UCSD-AML1 (cell line): ENCODE measurements around the gene CYP27C1.
"Not testable (repeated sequence)": the region's sequence is repeated elsewhere in the genome, so short reads cannot be mapped to it uniquely, and the experiment has no call there.

Experiments used
- DNase-seq: peaks from one replicate; lab custom pipeline; 2025; ENCODE audit not compliant: unreplicated experiment; lab: John Stamatoyannopoulos, UW

Gene CYP27C1

DNA sequence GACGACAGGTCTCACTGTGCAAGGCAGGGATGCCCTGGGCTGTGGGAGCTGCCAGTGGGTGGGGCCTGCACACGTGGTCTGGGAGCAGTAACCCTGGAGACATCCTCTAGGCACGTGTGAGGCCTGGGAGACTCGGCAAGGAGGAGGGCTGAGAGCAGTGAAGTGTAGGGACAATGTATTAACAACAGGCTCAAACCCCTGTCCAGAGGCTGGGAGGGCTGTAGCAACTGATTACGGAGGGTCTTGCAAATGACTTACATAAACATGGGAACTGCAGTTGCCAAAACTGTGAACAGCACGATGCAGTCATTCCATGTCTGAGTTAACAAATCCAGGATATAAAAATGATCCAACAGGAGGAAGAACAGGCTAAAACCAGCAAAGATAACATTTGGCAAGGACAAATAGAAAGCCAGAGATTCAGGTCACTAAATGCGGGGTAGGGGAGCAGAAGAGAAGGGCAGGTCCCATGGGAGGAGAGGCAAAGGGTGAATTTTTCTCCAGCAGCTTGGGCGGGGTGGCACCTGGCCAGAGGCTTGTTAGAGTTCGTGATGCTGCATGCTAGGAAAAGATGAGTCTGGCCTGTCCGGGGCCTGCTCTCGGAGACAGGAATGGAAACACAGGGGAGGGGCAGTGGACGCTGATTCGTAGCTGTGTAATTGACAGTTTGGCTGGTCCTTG, 44.9 kb downstream of the CYP27C1 start:
- no peak for DNase-seq

DNA sequence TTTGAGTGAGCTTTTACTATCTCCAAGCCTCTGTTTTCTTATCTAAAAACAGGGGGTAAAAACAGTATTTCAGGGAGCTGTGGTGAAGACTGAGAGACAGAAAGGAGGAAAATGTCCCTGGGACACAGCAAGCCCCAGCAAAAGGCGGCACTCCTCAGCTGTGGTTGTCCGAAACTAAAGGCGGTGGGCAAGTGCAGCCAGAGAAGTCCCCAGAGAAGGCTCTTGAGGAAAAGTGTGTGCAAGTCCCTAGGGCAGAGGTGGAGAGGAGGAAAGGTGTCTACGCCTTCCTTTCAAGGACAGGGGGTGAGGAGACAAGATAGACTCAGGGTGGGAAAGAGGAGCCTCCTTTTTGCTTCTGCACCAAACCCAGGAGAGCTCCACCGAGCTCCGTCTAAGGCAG, 45.5 kb downstream of the CYP27C1 start:
- DNase-seq = no peak

DNA sequence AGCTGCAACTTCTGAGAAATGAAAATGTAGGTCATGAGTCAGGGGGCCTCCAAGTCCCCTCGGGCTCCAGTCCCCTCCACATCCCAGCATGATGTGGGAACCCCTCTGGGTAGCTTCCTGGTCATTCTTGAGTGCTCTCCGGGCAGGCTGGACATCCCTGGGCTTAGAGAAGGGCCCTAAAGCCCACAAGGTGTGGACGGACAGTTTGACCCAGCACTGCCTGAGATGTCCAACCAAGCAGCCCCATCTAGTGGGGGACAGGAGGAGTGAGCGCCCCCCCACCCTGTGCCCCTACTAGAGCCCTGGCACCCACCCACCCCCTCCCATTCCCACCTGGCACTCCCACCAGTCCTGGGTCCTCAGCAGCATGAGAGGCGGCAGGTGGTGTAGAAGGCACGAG, 46.0 kb downstream of the CYP27C1 start:
- no peak for DNase-seq

DNA sequence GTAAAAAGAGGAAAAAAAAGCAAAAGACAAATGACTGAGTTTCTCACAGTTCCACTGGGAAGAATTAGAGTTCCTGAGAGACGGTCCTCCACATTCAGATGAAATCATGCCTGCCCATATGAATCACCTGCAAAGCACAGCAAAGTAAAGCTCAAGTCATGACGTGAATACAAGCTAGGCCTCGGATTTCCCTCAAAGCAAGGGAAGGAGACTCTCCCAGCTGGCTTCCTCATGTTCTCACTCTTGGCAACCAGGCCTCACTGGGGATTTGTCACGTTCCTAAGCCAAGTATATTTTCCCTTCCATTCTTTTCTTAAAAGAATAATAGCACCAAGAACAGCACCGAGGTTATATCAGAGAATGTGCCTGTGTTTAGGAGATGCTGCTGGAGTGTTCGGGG, 47.0 kb downstream of the CYP27C1 start:
- no peak for DNase-seq

DNA sequence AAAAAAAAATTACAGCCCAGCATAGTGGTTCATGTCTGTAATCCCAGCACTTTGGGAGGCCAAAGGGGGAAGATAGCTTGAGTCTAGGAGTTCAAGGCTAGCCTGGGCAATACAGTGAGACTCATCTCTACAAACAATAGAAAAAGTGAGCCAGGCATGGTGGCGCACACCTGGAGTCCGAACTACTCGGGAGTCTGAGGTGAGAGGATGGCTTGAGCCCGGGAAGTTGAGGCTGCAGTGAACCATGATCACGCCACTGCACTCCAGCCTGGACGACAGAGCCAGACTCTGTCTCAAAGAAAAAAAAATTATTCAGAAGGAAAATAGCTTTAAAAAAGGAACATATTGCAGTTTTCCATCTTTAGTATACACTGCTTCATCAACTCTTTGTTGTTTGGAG, 47.8 kb downstream of the CYP27C1 start:
- no peak for DNase-seq

DNA sequence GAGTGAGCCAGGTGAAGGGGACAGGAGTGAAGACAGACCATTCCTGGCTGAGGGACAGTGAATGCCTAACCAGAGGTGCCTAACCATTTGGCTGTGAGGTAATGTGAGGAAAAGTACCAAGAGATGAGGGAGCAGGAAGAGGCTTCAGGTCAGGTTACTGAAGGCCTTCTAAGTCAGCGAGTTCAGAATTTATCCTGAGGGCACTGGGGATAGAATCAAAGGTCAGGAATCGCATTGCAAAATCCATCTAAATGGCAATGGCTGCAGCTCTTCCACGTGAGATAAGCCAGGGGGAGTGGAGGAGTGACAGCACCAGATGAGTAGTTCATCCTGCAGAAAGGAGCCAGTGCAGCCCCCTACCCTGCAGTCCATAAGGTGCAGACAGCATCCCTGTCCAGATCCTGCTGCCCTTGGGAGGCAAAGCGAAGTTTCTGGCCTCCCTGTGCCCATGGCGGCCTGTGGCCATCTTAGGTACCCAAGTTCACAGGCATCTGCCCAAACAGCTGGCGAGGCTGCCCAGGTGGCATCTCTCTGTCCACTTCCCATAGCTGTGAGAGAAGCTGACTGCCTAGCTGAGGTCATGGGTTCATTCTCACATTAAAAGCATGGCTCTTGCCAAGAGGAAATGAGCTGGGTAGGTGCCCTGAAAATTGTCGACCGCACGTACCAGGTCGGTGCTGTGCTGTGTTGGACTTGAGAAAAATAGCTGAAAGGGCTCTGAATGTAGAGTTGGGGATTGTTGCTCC, 49.5 kb downstream of the CYP27C1 start:
- no peak for DNase-seq

DNA sequence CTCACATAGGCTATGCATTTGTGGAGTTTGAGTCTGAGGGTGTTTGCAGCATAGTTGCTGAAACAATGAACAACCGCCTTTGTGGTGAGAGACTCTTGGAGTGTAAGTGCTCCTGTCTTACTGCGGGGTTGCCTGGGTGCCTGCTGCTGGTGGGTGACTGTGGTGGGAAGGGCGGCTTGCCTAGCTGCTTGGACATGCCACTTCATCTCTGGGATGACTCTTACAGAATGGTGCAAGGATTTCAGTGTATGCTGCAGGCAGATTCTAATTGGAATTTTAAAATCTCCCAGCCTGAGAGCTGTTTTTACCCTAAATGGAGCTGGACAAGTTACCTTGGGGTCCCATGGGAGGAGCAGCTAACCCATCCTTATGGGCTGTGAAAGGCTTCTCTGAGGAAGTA, 50.1 kb downstream of the CYP27C1 start:
- DNase-seq = no peak

DNA sequence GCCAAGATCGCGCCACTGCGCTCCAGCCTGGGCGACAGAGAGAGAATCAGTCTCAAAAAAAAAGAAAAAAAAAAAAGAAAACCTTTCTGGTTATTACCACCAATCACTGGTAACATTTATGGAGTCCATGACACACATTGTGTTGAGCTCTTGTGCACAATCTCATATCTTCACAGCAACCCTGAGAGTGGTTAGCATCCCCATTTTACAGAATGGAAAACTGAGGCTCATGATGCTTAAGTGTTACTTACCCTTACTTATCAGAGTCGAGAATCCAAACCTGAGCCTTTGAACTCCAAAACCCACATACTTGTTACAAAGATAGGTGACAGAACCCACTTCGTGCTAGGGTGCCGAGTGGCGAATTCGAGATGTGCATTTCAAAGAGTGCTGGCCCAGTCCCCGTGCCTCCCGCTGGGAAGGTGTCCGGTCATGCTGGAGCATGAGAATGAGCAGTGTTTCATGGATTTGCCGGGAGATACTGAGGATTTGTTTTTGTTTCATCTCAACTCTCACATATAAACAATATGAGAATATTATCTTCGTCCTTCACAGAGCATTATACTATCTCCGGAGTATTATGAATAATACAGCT, 50.9 kb downstream of the CYP27C1 start:
- DNase-seq = no peak

DNA sequence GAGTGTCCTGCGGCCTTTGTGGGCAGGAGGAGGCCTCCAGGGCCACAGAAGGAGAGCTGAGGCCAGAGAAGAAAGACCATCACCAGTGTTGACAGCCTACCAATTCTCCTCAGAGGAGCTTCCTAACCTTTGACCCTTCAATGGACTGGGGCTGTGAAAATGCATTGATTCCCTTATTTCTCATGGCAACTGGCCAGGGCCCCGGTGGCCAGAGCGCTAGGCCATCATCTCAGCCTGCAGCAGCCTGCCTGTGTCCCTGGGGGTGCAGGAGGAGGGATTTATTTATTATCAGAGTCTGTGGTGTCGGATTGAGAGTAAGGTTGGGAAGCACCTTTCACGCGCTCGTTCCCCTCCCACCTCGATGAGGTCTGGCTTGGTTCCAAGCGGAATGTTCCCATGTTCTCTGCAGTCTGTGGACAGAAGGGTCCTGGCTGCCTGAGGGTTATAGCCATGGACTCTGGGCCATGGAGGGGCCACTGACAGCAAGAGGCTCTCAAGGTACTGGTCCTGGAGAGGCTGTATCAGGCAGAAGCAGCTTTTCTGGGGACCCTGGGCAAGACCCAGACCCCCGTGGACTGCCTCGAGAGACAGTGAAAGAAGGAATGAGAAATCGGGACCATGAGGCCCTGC, 53.8 kb downstream of the CYP27C1 start:
- DNase-seq = no peak

DNA sequence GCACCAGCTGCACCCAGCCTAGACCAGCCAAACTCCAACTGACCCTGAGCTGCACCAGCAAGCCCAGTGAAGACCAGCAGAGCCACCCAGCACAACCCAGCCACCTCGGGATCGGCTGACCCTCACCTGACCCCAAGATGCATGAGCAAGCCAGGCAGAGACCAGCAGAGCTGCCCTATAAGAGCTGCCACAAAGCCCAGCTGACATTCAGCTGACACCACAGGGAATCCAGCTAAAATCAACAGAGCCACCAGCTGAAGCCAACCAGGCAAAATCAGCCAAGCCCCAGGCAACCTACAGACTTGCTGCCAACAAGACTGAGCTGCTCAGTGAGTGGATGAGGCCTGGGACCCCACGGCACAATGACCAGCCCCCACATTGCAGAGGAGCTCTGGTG, 54.6 kb downstream of the CYP27C1 start:
- no peak for DNase-seq

DNA sequence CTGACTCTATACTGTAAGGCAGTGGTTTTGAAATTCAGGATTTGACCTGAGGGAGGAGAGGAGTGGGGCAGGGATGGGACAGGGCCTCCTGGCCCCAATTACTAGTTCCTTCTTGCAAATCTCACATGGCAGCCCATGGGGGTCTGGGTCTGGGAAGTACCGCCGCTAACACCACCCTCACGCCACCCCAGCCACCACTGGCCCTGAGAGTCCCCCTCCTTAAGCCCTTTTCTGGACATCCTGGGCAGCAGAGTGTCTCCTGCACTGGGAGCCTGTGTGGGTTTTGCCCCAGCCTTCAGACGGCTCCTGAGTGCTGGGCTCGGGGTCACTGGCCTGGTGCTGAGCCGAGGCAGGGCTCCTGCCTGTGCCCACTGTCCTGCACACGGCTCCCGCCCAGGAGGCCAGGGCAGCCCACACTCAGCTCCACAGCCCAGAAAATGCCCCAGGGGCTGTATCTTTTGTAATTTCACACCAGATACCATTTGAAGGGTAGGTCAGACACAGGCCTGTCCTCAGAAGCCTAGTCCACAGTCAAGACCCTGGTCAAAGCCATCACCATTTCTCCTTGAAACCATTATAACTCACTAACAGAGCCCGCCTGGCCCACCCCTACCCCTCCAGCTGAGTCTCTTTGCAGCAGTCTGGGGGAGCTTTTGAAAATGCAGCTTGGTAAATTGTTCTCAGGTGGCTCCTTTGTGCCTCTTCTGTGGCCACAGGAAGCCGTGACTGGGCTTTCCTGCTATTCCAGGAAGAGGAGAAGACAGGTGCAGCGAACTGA, 55.1 kb downstream of the CYP27C1 start:
- DNase-seq = no peak

DNA sequence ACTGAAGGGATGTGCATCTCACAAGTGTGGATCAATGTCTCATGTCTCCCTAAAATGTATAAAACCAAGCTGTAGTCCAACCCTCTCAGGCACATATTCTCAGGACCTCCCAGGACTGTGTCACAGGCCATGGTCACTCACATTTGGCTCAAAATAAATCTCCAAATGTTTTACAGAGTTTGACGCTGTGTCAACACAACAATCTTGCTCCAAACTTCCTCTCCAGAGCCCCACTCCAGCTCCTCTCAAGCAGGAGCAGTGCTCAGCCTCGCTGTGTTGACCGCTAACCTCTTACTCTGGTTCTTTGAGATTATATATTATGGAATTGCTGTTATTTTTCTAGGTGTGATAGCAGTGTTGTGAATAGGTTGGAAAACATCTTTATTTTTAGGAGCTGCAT, 56.2 kb downstream of the CYP27C1 start:
- no peak for DNase-seq

DNA sequence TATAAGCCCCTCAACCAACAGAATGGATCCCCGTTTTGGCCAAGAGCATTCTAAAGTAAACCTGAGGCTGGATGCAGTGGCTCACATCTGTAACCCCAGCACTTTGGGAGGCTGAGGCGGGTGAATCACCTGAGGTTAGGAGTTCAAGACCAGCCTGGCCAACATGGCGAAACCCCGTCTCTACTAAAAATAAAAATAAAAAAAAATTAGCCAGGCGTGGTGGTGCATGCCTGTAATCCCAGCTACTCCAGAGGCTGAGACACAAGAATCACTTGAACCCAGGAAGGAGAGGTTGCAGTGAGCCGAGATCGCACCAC, 57.1 kb downstream of the CYP27C1 start:
- not testable (repeated sequence) for DNase-seq

DNA sequence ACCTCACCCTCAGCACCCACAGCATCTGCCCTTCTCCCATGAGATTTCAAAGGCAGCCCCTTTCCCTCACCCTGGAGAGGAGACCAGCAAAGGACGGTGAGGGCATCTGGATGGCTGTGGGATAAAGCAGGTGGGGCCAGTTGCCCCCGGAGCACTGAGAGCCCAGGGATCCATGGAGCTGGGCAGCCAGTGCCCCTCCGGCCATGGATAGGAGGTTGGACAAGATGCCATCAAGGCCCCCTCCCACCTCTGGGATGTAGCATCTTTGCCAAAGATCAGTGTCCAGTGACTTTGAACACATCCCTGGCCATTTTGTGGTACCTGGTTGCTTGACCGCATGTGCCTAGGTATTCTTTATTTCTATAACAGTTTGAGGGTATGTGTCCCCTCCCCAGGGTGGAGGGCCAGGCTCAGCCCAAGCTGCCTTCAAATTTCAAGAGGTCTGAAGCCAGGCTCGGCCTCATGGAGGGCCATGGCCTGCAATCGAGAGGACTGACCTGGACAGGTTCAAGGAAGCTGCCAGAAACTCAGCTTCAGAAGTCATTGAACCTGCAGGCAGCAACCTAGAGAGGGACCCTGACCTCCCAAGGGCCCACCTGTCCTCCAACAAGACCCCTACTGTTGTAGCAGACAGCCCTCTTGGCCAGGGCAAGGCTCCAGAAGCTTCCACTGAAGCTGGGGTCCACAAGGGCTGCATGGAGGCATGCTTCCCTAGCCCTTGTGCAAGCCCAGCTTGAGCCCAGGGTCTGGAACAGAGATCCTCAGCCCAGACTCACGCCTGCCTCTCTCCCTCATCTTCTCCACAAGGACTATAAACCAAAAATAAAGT, 57.6 kb downstream of the CYP27C1 start:
- DNase-seq = no peak

DNA sequence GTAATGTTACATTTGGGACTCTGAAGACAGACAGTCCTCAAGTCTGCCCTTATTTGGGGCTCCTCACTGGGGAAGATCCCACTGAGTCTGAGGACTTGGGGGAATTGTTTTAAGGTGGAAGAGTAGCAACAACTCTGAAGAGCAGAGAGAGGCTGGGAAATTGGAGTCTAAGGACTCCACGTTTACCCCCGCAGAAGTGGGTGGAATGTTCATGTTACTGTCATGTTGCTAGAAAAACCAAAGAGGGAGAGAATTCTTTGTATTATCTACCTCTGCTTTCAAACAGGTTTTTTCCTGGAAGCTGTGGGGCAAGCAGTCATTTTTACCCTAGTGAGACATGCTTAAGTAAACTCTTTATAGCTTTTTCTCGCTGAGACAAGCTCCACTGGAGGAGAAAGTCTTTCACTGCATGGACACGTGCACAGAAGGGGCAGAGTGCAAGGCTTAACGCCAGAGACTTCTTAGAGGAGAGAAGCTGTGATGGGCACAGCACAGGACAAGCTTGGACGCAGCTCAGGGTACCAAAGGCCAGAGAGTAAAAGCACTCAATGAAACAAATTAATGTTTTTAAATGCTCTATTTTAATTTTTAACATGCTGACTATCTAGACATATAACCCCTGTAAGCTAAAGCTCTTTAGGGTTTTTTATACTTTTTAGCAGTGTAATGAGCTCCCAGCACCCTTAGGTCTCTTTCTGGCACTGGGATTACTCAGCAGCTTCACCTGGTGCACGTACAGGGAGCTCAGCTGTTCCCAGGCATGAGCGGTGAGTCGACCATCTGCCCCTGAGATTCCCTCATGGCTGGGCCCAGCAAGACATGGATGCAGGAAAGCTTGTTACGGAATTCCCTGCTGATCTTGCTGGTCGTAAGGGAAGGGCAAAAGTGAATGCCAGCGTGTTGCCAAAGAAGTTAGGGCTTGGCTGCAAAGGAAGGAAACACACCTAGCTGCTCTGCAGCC, 58.6 kb downstream of the CYP27C1 start:
- DNase-seq = no peak

DNA sequence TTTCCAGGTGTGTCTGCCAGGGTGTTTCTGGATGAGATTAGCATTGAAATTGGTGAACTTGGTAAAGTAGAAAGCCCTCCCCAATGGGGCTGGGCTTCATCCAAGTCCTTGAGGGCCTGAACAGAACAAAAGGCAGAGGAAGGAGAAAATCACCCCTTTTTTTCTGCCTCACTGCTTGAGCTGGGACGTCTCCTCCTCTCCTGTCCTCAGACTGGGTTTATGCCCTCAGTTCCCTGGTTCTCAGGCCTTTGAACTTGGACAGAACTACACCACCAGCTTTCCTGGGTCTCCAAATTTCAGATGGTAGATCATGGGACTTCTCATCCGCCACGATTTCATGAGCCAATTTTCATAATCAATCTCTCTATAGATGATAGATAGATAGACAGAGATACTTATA, 59.4 kb downstream of the CYP27C1 start:
- no peak for DNase-seq

DNA sequence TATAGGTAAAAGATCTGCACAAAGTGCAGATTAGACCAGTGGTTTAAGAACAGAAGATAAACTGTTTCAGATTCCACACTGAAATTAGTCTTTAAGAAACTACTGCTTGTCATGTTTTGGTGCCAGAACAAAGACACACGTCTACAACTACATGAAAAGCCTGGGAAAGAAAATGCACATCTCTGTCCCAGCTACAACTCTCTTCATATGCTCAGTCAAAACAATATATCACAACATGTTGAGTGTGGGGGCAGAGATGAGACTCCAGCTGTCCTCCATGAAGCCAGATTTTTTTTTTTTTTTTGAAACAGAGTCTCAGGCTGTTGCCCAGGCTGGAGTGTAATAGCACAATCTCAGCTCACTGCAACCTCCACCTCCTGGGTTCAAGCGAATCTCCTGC, 60.6 kb downstream of the CYP27C1 start:
- DNase-seq = no peak

DNA sequence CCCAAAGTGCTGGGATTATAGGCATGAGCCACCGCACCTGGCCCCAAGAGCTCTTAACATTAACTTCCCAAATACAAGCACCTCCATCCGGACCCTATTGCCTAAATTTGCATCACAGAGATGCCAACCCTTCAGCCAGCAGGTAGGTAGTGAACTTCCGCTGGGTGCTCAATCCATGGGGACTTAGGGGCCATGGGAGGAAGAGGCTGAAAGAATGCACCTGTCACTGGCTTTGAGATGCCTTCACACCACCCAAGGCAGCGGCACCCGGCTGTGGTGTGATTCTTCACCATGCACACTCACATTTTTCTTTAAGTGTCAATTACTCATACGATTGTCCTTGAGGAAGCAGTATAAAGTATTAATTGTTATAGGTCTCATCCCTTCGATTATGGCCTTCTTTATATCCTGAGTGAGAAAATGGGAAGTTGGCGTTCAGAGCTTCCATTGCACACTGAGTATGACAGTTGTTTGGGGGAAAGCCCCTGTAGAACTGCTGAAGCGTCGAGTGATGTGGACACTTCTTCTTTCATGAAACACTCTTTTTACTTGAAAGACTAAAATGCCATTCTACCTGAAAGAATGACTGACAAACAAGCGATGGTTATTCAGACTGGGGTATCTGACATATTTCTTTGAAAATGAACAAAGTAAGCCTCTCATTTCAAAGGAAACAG, 61.3 kb downstream of the CYP27C1 start:
- DNase-seq = no peak
